ENCODE data around the gene NTHL1. TPM values are rescaled to one million over a fixed set of nuclear protein-coding genes. Genes with fewer than 3 reads are reported as not detected.

Gene NTHL1
- total RNA-seq, 1 experiment from 2014 or later, result 52.0 TPM

- no peaks in the 10 kb centered on the region for H3K4me1 Mint-ChIP-seq
- TF ChIP-seq CTCF (conservative IDR thresholded peaks at IDR 0.05), result no peak
These were observed 38.0 kb upstream of the NTHL1 start for GRCh38 chr16:2085669-2086068.

More at GRCh38 chr16:2085669-2086068, 38.0 kb upstream of the NTHL1 start:
- Histone ChIP-seq H3K27me3 (ENCODE audit: insufficient read depth, low read length) (no peaks in the 10 kb centered on the region), H2BK12ac (ENCODE audit: insufficient read length, low read depth, low read length) (no peak overlapping the region), H3K4me2 (ENCODE audit: insufficient read depth, insufficient read length, low read length) (no peak overlapping the region), H4K5ac (ENCODE audit: insufficient read length, low read depth, low read length) (no peak overlapping the region), H3K23ac (ENCODE audit: insufficient read length, low read depth, low read length) (no peak overlapping the region), H2BK5ac (ENCODE audit: insufficient read length, low read length) (no peak overlapping the region), H3K23me2 (ENCODE audit: insufficient read length, low read depth, low read length, poor library complexity, severe bottlenecking) (no peaks in the 10 kb centered on the region), H4K20me1 (ENCODE audit: control insufficient read depth, insufficient read depth, insufficient read length) (no peaks in the 10 kb centered on the region), H2BK20ac (ENCODE audit: low read depth, low read length, poor library complexity, severe bottlenecking) (no peak overlapping the region), H2AK5ac (ENCODE audit: insufficient read length, low read length) (no peak overlapping the region), H3K4me1 (ENCODE audit: insufficient read depth, low read length) (no peaks in the 10 kb centered on the region), H3K4ac (ENCODE audit: low read depth, low read length) (no peak overlapping the region), H2AFZ (ENCODE audit: low read length) (no peak overlapping the region), H3K9ac (ENCODE audit: extremely low read depth, insufficient read length, low read length) (no peak overlapping the region), H4K91ac (ENCODE audit: insufficient read length, low read depth, low read length) (no peak overlapping the region), H3K56ac (ENCODE audit: insufficient read length, low read depth, low read length) (no peak overlapping the region), H4K8ac (replicated peaks; ENCODE audit: insufficient read length, low read depth, low read length) (no peak overlapping the region), H2BK120ac (ENCODE audit: low read depth, low read length, poor library complexity, severe bottlenecking) (no peak overlapping the region), H3K79me1 (ENCODE audit: insufficient read depth, low read depth, low read length, poor library complexity, severe bottlenecking) (no peaks in the 10 kb centered on the region), H3K14ac (ENCODE audit: insufficient read depth, low read length) (no peak overlapping the region), H3T11ph (ENCODE audit: low read length) (no peak overlapping the region), H3K27ac (ENCODE audit: insufficient read length, low read depth, low read length) (no peak overlapping the region), H3K79me2 (ENCODE audit: insufficient read depth, low read length) (no peaks in the 10 kb centered on the region), H3K18ac (ENCODE audit: insufficient read length, low read depth, low read length) (no peak overlapping the region), H3K9me3 (ENCODE audit: control insufficient read depth, low read depth, low read length) (no peaks in the 10 kb centered on the region), H2BK15ac (ENCODE audit: low read depth, low read length) (no peak overlapping the region)
- no peaks in the 10 kb centered on the region for H3K9me3 Mint-ChIP-seq
- no peak overlapping the region for H3K27ac Mint-ChIP-seq
- no CpG with 5 or more reads among the region's 14 CpGs for WGBS (ENCODE audit: extremely low coverage, insufficient read length, low lambda C conversion rate)
- DNase-seq, result no peak
- H3K36me3 Mint-ChIP-seq (ENCODE audit: insufficient read depth in 1 of 3, low read depth in 3 of 3), result peaks cover 0 to 22% (median 20%) of the 10 kb centered on the region in 3 experiments; a peak in 6 of 7 replicates
- no peak overlapping the region for H3K4me3 Mint-ChIP-seq
- no peaks in the 10 kb centered on the region for H3K27me3 Mint-ChIP-seq (ENCODE audit: low read depth)
